Small intestine (tissue), 7 donors: ENCODE measurements around the gene USP48. TPM values are rescaled to one million over a fixed set of nuclear protein-coding genes. Genes with fewer than 3 reads are reported as not detected.
A peak's percentile ranks its signal among the peaks of the same experiment; 100 is the strongest.
"Not testable (repeated sequence)": the region's sequence is repeated elsewhere in the genome, so short reads cannot be mapped to it uniquely, and the experiment has no call there.

ENCODE experiments used
- DNase-seq, 2 donors: peaks; one replicate each; pipeline versions ENCODE4 v3.0.0 to v3.0.0-alpha.2; 2013
- FAIRE-seq: peaks from 2 replicates; lab custom pipeline; 2012; peaks lifted over from hg19 to GRCh38; lab: Jason Lieb, UNC
- H3K27ac ChIP-seq, 3 donors: one replicate each; pipeline ENCODE4 v1.5.1; 2013; ENCODE audit warnings: low read length in 2 of 3, mild to moderate bottlenecking in 2 of 3, control low read depth in 1 of 3, inconsistent platforms in 1 of 3, low read depth in 1 of 3, moderate library complexity in 1 of 3
- H3K27me3 ChIP-seq, 3 donors: one replicate each; pipeline ENCODE4 v1.6.1; 2013; ENCODE audit warnings: low read length in 3 of 3, inconsistent platforms in 1 of 3; ENCODE audit not compliant: control insufficient read depth in 3 of 3, insufficient read depth in 3 of 3
- H3K36me3 ChIP-seq, 3 donors: one replicate each; pipeline ENCODE4 v1.6.1; 2013; ENCODE audit warnings: low read length in 3 of 3, inconsistent platforms in 1 of 3, low read depth in 1 of 3, mild to moderate bottlenecking in 1 of 3, moderate library complexity in 1 of 3; ENCODE audit not compliant: control insufficient read depth in 3 of 3, insufficient read depth in 2 of 3
- H3K4me1 ChIP-seq, 3 donors: one replicate each; pipeline ENCODE4 v1.6.1; 2013; ENCODE audit warnings: low read length in 2 of 3, inconsistent platforms in 1 of 3, low read depth in 1 of 3, mild to moderate bottlenecking in 1 of 3, moderate library complexity in 1 of 3; ENCODE audit not compliant: control insufficient read depth in 3 of 3, insufficient read depth in 2 of 3
- H3K4me3 ChIP-seq, 3 donors: one replicate each; pipeline ENCODE4 v1.5.1; 2013; ENCODE audit warnings: low read length in 3 of 3, control low read depth in 1 of 3, inconsistent platforms in 1 of 3, low read depth in 1 of 3, mild to moderate bottlenecking in 1 of 3, moderate library complexity in 1 of 3
- H3K9me3 ChIP-seq, 2 donors: one replicate each; pipeline ENCODE4 v1.6.1; 2013; ENCODE audit warnings: low read depth in 1 of 2, low read length in 1 of 2; ENCODE audit not compliant: control insufficient read depth in 2 of 2, insufficient read depth in 1 of 2
- WGBS, 3 donors: extraction: QIAGEN DNeasy Blood & Tissue Kit; methylation state at CpG; one replicate each; pipeline ENCODE4 v1.1.7; 2013; 5-methylcytosine and 5-hydroxymethylcytosine counted together
- polyA plus RNA-seq, 4 donors: library from polyadenylated mRNA; stranded (reverse) in 3 of 4; unstranded in 1 of 4; fragments of 200-250 nt in 3 of 4; fragments of 120-200 nt in 1 of 4; gene quantifications; one replicate each; pipeline versions ENCODE4 v1.2.1 to v1.2.3, GENCODE V29; 2013
- donor health status: healthy with polysubstance abuse.
- donor health status: control.
- donor health status: control.
- donor health status: Bipolar disorder and iron deficiency.
- donor health status: healthy.

Gene USP48
- polyA plus RNA-seq, 4 donors = 15.1 to 43.1 (median 17.8) TPM

- Histone ChIP-seq H3K4me3 (no peak overlapping the region), H3K27me3 (no peaks in the 10 kb centered on the region), H3K36me3 (peaks cover 11 to 53% (median 19%) of the 10 kb centered on the region in 3 donors), H3K27ac (no peak overlapping the region), H3K4me1 (no peaks in the 10 kb centered on the region), H3K9me3 (peaks cover 0 to 7% of the 10 kb centered on the region in 2 donors)
- WGBS, 3 donors = 92 to 98% (median 96%) methylated on average over 2 of the region's 2 CpGs
- FAIRE-seq = no peak
- DNase-seq = no peak
Measured at GRCh38 chr1:21687081-21687529, 95.8 kb downstream of the USP48 start.

- Histone ChIP-seq H3K27me3 (no peaks in the 10 kb centered on the region), H3K36me3 (peaks cover 11 to 48% (median 19%) of the 10 kb centered on the region in 3 donors), H3K4me1 (no peaks in the 10 kb centered on the region), H3K4me3 (no peak overlapping the region), H3K27ac (no peak overlapping the region), H3K9me3 (peaks cover 0 to 7% of the 10 kb centered on the region in 2 donors)
- FAIRE-seq (no peak), DNase-seq (no peak)
- 95 to 99% (median 97%) methylated on average over 4 of the region's 4 CpGs for WGBS, 3 donors
Measured at GRCh38 chr1:21685946-21686678, 96.8 kb downstream of the USP48 start.

- H3K27me3 ChIP-seq = no peaks in the 10 kb centered on the region
- FAIRE-seq (no peak), DNase-seq (no peak)
- H3K9me3 ChIP-seq = peaks cover 0 to 7% of the 10 kb centered on the region in 2 donors
- no peak overlapping the region for H3K27ac ChIP-seq
- 87 to 91% (median 89%) methylated on average over 9 of the region's 9 CpGs for WGBS, 3 donors
- no peaks in the 10 kb centered on the region for H3K4me1 ChIP-seq
- H3K36me3 ChIP-seq = peaks cover 7 to 29% (median 10%) of the 10 kb centered on the region in 3 donors
- no peak overlapping the region for H3K4me3 ChIP-seq
Measured at GRCh38 chr1:21681426-21681825, 101.5 kb downstream of the USP48 start.

- 62 to 69% (median 65%) methylated on average over 3 of the region's 3 CpGs for WGBS, 3 donors
- no peak overlapping the region for H3K4me3 ChIP-seq
- H3K9me3 ChIP-seq = peaks cover 0 to 7% of the 10 kb centered on the region in 2 donors
- DNase-seq (no peak), FAIRE-seq (no peak)
- H3K27ac ChIP-seq = no peak overlapping the region
- H3K36me3 ChIP-seq = peaks cover 5 to 28% (median 9%) of the 10 kb centered on the region in 3 donors
- no peaks in the 10 kb centered on the region for H3K27me3 ChIP-seq
- H3K4me1 ChIP-seq = no peaks in the 10 kb centered on the region
Measured at GRCh38 chr1:21680918-21681317, 102.0 kb downstream of the USP48 start.

GRCh38 chr1:21680381-21680780 is 102.6 kb downstream of the USP48 start:
- Histone ChIP-seq H3K9me3 (peaks cover 0 to 2% of the 10 kb centered on the region in 2 donors), H3K4me1 (no peaks in the 10 kb centered on the region), H3K4me3 (no peak overlapping the region), H3K36me3 (peaks cover 5 to 23% (median 6%) of the 10 kb centered on the region in 3 donors), H3K27ac (no peak overlapping the region), H3K27me3 (no peaks in the 10 kb centered on the region)
- 90 to 97% (median 93%) methylated on average over 1 of the region's 1 CpG for WGBS, 3 donors
- FAIRE-seq = peak; percentile 5
- DNase-seq = no peak

- Histone ChIP-seq H3K27ac (no peak overlapping the region), H3K4me1 (peaks cover 0 to 5% (median 0%) of the 10 kb centered on the region in 3 donors), H3K27me3 (no peaks in the 10 kb centered on the region), H3K4me3 (no peak overlapping the region), H3K36me3 (peaks cover 2 to 9% (median 4%) of the 10 kb centered on the region in 3 donors), H3K9me3 (no peaks in the 10 kb centered on the region)
- WGBS, 3 donors = 87 to 92% (median 88%) methylated on average over 6 of the region's 6 CpGs
- no peak for DNase-seq
- FAIRE-seq = no peak
Measured at GRCh38 chr1:21677168-21677567, 105.8 kb downstream of the USP48 start.

GRCh38 chr1:21674957-21675356 is 108.0 kb downstream of the USP48 start:
- Histone ChIP-seq H3K36me3 (peaks cover 1 to 7% (median 2%) of the 10 kb centered on the region in 3 donors), H3K9me3 (no peaks in the 10 kb centered on the region), H3K27ac (no peak overlapping the region), H3K4me1 (peaks cover 0 to 5% (median 3%) of the 10 kb centered on the region in 3 donors), H3K27me3 (no peaks in the 10 kb centered on the region), H3K4me3 (no peak overlapping the region)
- DNase-seq = no peak
- no peak for FAIRE-seq
- WGBS, 3 donors = 83 to 86% (median 84%) methylated on average over 10 of the region's 10 CpGs

- DNase-seq, H3K4me3 ChIP-seq, H3K27ac ChIP-seq, FAIRE-seq, H3K36me3 ChIP-seq, H3K9me3 ChIP-seq, H3K27me3 ChIP-seq, H3K4me1 ChIP-seq: not testable (repeated sequence)
- WGBS, 3 donors = 90 to 92% (median 92%) methylated on average over 7 of the region's 7 CpGs
Measured at GRCh38 chr1:21673853-21674252, 109.1 kb downstream of the USP48 start.
